Activated CD4-positive, alpha-beta T cell treated with anti-CD3 and anti-CD28 coated beads, Interleukin-2, amount 50 U/mL, for 16 hours (primary cell): ENCODE measurements around the gene MYRFL.
A peak's percentile ranks its signal among the peaks of the same experiment; 100 is the strongest.

ENCODE experiments used
- DNase-seq: peaks from one replicate; pipeline ENCODE4 v3.0.0-alpha.2; 2020

The MYRFL gene

GRCh38 chr12:69900720-69901131, 75.7 kb downstream of the MYRFL start:
- peak; percentile 68 for DNase-seq

- DNase-seq, result no peak
Measured at GRCh38 chr12:69901221-69901905, 76.3 kb downstream of the MYRFL start.

GRCh38 chr12:69903548-69903947, 78.5 kb downstream of the MYRFL start:
- no peak for DNase-seq

GRCh38 chr12:69904777-69905176, 79.8 kb downstream of the MYRFL start:
- no peak for DNase-seq

GRCh38 chr12:69905801-69906200, 80.8 kb downstream of the MYRFL start:
- DNase-seq, result no peak

- no peak for DNase-seq
Measured at GRCh38 chr12:69906411-69907216, 81.6 kb downstream of the MYRFL start.

- DNase-seq, result no peak
Measured at GRCh38 chr12:69908203-69908602, 83.2 kb downstream of the MYRFL start.

- no peak for DNase-seq
Measured at GRCh38 chr12:69910694-69911093, 85.7 kb downstream of the MYRFL start.

- DNase-seq, result no peak
Measured at GRCh38 chr12:69913526-69913925, 88.5 kb downstream of the MYRFL start.

GRCh38 chr12:69915964-69916363, 90.9 kb downstream of the MYRFL start:
- no peak for DNase-seq

GRCh38 chr12:69916544-69917235, 91.7 kb downstream of the MYRFL start:
- DNase-seq, result no peak

GRCh38 chr12:69918287-69918686, 93.3 kb downstream of the MYRFL start:
- no peak for DNase-seq

- no peak for DNase-seq
Measured at GRCh38 chr12:69919495-69919894, 94.5 kb downstream of the MYRFL start.

GRCh38 chr12:69921831-69922230, 96.8 kb downstream of the MYRFL start:
- no peak for DNase-seq

GRCh38 chr12:69922999-69923398, 98.0 kb downstream of the MYRFL start:
- no peak for DNase-seq

GRCh38 chr12:69925291-69925690, 100.3 kb downstream of the MYRFL start:
- DNase-seq, result no peak

GRCh38 chr12:69927164-69927563, 102.1 kb downstream of the MYRFL start:
- no peak for DNase-seq

GRCh38 chr12:69929125-69929524, 104.1 kb downstream of the MYRFL start:
- no peak for DNase-seq

- DNase-seq, result no peak
Measured at GRCh38 chr12:69929531-69929930, 104.5 kb downstream of the MYRFL start.

GRCh38 chr12:69931569-69931968, 106.5 kb downstream of the MYRFL start:
- no peak for DNase-seq

- DNase-seq, result no peak
Measured at GRCh38 chr12:69932154-69932553, 107.1 kb downstream of the MYRFL start.

GRCh38 chr12:69932676-69933552, 107.9 kb downstream of the MYRFL start:
- no peak for DNase-seq

- DNase-seq, result no peak
Measured at GRCh38 chr12:69934011-69934410, 109.0 kb downstream of the MYRFL start.
